Measurements from ENCODE around the gene ILK. TPM values are rescaled to one million over a fixed set of nuclear protein-coding genes. Genes with fewer than 3 reads are reported as not detected.

Gene ILK
- total and polyA plus RNA-seq, 10 of the 15 experiments (the other 5 are each of a cell fraction or from before 2014, with no cell fraction given) = 51.8 to 163 (median 92.0) TPM

DNA sequence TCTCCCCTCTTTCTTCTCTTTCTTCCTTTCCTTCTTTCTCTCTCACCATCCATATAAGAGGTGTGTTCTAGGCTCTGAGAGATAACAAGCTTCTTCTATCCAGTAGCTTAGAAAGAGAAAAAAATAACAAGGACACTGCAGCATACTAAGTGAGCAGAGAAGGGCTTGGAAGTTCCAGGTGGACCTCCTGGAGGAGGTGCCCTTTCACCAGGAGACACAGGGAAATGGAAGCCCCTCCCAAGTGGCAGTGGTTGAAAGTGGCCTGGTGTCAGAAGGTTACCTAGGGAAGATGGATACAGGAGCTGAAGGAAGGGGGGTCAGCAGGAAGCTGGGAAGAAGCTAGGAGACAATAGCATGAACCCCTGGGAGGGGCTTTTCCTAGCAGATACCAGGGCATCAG, 46.5 kb downstream of the ILK start:
- H3K4me1 ChIP-seq (ENCODE audit: control insufficient read depth, insufficient read depth, low read length) = peaks cover 21% of the 10 kb centered on the region

More for the DNA sequence above, 46.5 kb downstream of the ILK start:
- ChIA-PET SMC1A (ENCODE audit: uncharacterized antibody, unreplicated experiment) (interaction anchor here (0.8 to 3.4 kb wide), 4 partner anchors 18 to 32 kb away, joined by 3 to 14 read pairs (median 4); partner anchors contain the start of gene TPP1), RAD21 (ENCODE audit: unreplicated experiment) (interaction anchor here (0.7 to 1.0 kb wide), 3 partner anchors 33 to 117 kb away, joined by 3 read pairs; partner anchors contain the start of gene MRPL17), CTCF (interaction anchor here (1.1 to 4.7 kb wide), 4 partner anchors 9 to 32 kb away, joined by 3 to 22 read pairs (median 5); partner anchors contain the start of gene TPP1), POLR2A (interaction anchor here (1.6 kb wide), 1 partner anchor 11 kb away, joined by 4 read pairs; no protein-coding TSS in a partner anchor)
- H3K9ac ChIP-seq (ENCODE audit: control insufficient read depth, insufficient read depth, low read length) = no peak overlapping the region
- no peaks in the 10 kb centered on the region for H3K36me3 ChIP-seq (ENCODE audit: control insufficient read depth in 2 of 2, insufficient read depth in 2 of 2, low read length in 1 of 2)
- H3K9me3 ChIP-seq (replicated peaks; ENCODE audit: control insufficient read depth, insufficient read depth, low read length) = no peaks in the 10 kb centered on the region
- ATAC-seq = no peak
- no peaks in the 10 kb centered on the region for H3K79me2 ChIP-seq (ENCODE audit: control insufficient read depth, insufficient read depth, low read length)
- in situ Hi-C loops (cut with MboI) (no loop called here), intact Hi-C loops (cut with micrococcal nuclease; ENCODE audit: unreplicated experiment) (no loop called here)
- H3K4me3 ChIP-seq = no peak overlapping the region
- BruUV-seq (replicated peaks) = no TSS peak
- TF ChIP-seq SRF (IDR thresholded peaks at IDR 0.05; ENCODE audit: low read depth in 2 of 2, low read length in 2 of 2) = no peak
- TF ChIP-seq USF2 (IDR thresholded peaks at IDR 0.05; ENCODE audit: borderline replicate concordance, low read depth, low read length) = no peak
- TF ChIP-seq SUPT20H (IDR thresholded peaks at IDR 0.05; ENCODE audit: borderline replicate concordance, control insufficient read depth, low read depth, low read length) = no peak
- no peak for TF ChIP-seq FOS (IDR thresholded peaks at IDR 0.05; ENCODE audit: borderline replicate concordance, extremely low read depth, insufficient read length)
- TF ChIP-seq MYB (IDR thresholded peaks at IDR 0.05; ENCODE audit: borderline replicate concordance, low read depth, low read length) = no peak
- no peak for TF ChIP-seq ZBTB40 (IDR thresholded peaks at IDR 0.05; ENCODE audit: borderline replicate concordance)
- TF ChIP-seq EP300 (IDR thresholded peaks at IDR 0.05; ENCODE audit: borderline replicate concordance in 1 of 2, control insufficient read depth in 1 of 2, low read depth in 2 of 2, low read length in 2 of 2) = no peak
- no peak for TF ChIP-seq RELB (IDR thresholded peaks at IDR 0.05; ENCODE audit: low read depth)
- no peak for TF ChIP-seq IKZF1 (conservative IDR thresholded peaks at IDR 0.05)
- TF ChIP-seq NR2C2 (IDR thresholded peaks at IDR 0.05; ENCODE audit: borderline replicate concordance, control insufficient read depth, insufficient read length, low read depth) = no peak
- no peak for TF ChIP-seq GABPA (IDR thresholded peaks at IDR 0.05; ENCODE audit: low read depth)
- no peak for TF ChIP-seq SIN3A (IDR thresholded peaks at IDR 0.05; ENCODE audit: low read depth, low read length)
- TF ChIP-seq TCF12 (IDR thresholded peaks at IDR 0.05; ENCODE audit: low read depth, low read length) = no peak
- TF ChIP-seq EZH2 (IDR thresholded peaks at IDR 0.05; ENCODE audit: borderline replicate concordance, control insufficient read depth, low read depth, low read length) = no peak
- TF ChIP-seq MTA2 (IDR thresholded peaks at IDR 0.05; ENCODE audit: low read depth) = no peak
- TF ChIP-seq SMAD5 (IDR thresholded peaks at IDR 0.05; ENCODE audit: low read depth) = no peak
- TF ChIP-seq KLF5 (IDR thresholded peaks at IDR 0.05; ENCODE audit: partially characterized antibody) = no peak
- no peak overlapping the region for H3K27ac ChIP-seq (ENCODE audit: control insufficient read depth, insufficient read depth)
- H4K20me1 ChIP-seq (ENCODE audit: control insufficient read depth, insufficient read depth) = no peaks in the 10 kb centered on the region
- H2AFZ ChIP-seq (ENCODE audit: control insufficient read depth, low read depth, low read length) = no peak overlapping the region
- H3K4me2 ChIP-seq (ENCODE audit: control insufficient read depth, insufficient read depth) = no peak overlapping the region
- DNase-seq (ENCODE audit: low read depth, low spot score) = no peak
- no peak for FAIRE-seq
- H3K27me3 ChIP-seq (replicated peaks in 1 of 2; ENCODE audit: control insufficient read depth in 2 of 2, insufficient read depth in 2 of 2, low read length in 1 of 2) = peaks cover 0 to 1% of the 10 kb centered on the region in 2 experiments; a peak in 3 of 4 replicates

Measured in GM12878 (cell line).